Fibroblast of skin of right quadriceps (primary cell): Measurements from ENCODE around the gene TNNI3.

Experiments used
- DNase-seq: peaks from one replicate; pipeline ENCODE4 v3.0.0-alpha.2; 2013

The TNNI3 gene

DNA sequence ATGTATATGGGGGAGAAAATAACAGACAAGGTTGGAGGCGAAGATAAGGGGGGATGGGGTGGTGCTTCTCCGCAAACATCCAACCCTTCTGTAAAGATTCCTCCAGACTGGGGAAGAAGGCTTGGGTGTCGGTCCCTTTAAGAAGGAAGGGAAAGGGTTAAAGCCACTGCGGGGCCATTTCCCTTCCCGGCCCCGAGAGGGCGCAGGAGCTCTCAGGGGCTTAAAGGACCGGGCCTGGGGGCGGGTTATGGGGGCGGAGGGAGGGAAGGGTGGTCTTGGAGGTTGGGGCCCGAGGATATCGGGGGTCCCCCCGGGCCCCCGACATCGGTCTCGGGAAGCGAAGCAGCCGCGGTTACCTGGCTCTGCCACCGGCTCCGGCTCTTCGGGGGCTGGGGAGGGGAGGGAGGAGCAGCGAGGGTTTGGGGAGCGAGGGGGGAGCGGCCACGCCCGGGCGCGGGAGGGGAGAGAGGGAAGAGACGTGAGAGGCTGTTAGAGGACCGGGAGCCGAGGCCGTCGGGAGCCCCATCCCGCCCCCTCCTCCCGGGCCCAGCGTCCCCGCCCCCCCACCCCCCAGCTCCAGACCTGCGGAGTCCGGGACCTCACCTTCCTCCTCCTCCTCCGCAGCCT lies 11.3 kb downstream of the TNNI3 start:
- peak; percentile 15 for DNase-seq

DNA sequence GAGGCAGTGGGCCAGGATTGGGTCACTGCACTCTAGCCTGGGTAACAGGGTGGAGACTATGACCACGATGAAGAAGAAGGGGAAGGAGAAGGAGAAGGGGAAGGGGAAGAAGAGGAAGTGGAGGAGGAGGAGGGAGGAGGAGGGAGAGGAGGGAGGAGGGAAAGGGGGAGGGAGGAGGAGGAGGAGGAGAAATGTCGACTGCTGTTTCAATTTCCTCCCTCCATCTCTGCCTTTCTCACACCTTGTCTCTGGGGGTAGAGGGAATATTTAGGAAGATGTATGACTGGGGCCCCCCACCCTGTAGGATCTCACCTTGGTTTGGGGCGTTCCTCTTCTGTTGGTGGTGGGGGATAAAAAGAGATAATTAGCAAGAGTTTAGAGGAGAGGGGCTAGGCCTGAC lies 12.3 kb downstream of the TNNI3 start:
- DNase-seq, result no peak

DNA sequence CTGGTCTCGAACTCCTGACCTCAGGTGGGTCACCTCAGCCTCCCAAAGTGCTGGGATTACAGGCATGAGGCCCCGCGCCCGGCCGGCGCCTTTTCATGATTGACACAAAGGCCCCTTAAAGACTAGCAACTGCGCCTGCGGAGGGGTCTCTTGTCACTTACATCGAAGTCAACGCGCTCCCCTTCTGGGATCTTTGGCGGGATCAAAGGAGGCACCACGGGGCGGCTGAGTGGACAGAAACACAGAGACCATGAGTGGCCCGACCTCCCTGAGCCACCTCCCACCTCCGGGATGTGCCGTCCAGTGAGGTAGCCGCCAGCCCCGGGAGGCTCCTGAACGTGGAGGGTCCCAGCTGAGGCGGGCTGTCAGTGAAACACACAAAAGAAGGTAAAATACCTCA lies 15.8 kb downstream of the TNNI3 start:
- no peak for DNase-seq

DNA sequence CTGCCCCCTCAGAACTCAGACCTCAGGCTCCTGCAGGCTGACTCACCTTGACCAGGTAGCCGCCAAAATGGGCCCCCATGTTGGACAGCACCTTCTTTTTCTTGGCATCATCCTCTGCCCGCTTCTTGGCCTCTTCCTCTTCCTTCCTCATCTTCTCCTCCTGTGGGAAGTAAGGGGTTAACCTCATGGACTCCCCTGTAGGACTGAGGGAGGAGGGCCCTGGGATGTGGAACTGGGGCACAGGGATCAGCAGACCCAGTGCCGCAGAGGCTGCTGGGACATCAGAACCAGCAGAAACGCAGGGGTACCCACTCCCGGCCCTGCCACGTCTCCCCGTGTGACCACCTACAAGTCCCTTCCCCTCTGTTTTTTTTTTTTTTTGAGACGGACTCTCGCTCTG lies 19.6 kb downstream of the TNNI3 start:
- DNase-seq, result no peak

DNA sequence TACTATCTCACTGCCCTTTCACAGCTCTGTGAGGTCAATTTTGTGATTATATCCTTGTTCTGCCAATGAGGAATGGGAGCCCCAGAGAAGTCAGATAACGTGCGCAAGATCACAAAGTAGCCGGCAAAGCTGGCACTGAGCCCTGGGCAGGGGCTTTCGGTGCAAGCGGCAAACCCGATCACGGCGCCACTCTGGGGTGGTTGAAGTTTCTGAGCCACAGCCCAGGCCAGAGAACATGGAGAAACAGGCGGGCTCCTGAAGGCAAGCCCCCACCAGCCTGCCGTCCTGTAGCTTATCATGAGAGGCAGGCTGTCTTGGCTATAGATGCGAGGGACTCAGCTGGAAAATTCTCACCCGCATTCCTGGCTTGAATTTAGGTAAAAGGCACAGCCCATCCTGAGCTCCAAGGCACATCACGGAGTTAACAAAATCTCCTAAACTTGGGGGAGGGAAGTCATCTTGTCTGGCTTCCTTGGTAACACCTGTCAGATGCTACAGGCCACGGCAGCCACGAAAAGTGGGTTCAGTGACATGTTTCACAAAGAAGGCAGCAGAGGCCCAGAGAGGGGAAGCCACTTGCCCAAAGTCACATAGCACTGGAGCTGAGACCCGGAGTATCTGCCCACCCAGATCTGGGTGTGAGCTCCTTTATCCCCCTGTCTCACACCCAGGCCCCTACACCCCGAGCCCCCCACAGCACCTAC lies 21.0 kb downstream of the TNNI3 start:
- DNase-seq, result no peak

DNA sequence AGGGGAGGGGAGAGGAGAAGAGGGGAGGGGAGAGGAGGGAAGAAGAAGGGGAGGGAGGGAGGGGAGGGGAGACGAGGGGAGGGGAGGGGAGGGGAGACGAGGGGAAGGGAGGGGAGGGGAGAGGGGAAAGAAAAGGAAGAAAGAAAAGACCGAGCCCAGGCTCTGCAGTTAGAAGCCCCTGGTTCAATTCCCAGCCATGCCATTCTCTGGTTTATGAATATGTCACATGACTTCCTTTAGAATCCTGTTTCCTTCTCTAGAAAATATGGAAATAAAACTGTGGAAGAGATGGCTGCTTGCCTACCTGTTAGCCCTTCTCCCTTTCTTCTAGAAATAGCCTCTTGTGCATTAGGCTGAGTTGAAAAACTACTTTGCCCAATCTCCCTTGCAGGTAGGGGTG lies 22.8 kb downstream of the TNNI3 start:
- no peak for DNase-seq

DNA sequence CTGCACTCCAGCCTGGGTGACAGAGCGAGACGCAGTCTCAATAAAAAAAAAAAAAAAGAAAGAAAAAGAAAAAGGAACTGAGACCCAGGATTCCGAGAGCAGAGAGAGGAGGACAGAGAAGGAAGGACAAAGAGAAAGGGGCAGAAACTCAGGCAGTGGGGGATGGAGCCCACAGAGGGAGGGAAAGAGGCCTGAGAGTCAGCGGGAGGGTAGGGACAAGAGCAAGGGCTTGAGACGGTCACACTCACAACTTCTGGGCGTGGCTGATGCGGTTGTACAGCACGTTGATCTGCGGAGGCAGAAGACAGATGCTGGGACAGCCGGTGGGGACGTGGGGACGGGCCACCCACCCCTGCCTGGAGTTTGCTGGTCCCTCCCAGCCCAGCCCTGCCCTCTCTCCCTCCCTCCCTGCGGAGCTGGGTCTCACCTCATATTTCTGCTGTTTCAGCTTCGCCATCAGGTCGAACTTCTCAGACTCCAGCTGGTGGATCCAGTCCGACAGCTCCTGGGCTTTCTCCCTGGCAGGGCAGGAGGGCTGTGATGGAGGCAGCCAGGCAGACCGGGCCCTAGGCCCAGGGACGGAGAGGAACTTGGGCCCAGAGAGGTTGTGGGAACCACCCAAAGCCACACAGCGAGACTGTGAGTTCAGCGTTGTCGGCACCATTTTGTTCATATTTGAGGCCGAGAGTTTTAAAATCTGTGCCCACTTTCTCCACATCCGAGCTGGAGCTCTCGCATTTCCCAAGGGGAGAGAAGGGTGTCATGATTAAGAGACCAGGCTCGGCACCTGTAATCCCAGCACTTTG lies 23.7 kb downstream of the TNNI3 start:
- DNase-seq, result no peak

DNA sequence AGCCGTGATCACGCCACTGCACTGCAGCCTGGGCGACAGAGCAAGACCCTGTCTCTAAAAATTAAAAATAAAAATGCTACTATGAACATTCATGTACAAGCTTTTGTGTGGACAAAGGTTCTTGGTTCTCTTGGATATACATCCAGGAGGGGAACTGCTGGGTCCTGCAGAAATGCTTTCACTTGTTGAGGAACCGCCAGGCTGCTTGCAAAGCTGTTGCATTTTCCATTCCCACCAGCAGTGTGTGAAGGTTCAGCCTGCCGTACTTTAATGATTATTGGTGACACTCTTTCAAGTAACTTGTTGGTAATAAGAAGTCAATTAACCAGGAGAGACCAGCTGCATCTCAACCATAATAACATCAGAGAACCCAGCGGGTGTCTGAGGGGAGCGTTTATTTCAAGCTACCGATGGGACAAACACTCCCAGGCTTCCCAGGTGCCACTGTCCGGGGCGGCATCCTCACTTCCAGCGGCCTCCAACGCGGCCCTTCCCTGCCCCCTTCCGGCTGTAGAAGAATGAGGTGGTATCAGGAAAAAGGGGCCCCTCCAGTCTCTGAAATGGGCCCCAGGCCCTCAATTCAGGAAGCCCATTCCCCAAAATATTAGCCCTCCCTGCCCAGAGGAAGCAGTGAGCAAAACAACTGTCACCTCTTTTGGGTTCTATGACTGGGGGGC lies 24.9 kb downstream of the TNNI3 start:
- no peak for DNase-seq

DNA sequence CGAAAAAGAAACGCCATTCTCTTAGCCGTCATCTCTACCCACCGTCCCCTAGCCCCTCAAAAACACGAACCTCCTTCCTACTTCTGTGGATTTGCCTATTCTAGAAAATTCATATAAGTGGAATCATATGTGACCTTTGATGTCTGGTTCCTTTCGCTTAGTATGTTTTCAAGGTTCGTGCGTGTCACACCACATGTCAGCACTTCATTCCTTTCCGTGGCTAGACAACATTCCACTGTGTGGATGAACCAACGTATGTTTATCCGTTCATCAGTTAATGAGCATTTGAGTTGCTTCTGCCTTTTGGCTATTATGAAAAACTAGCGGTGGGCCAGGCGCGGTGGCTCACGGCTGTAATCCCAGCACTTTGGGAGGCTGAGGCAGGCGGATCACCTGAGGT lies 26.1 kb downstream of the TNNI3 start:
- DNase-seq, result peak; percentile 76

DNA sequence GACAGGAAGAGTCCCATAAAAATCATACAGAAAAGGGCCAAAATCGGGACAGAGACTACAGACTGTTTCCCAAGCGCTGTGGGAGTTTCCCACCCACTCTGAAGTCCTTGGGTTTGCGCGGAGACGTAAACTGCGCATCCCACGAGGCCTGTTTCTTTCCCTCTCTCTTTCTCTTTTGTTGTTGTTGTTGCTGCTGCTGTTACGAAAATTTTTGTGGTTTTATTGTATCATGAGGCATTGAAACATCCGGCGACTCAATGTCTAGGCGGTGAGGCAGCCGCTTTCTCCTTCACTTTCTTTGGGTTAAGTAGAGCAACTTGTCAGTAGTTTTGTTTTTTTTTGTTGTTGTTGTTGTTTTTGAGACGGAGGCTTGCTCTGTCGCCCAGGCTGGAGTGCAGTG lies 38.5 kb downstream of the TNNI3 start:
- no peak for DNase-seq

DNA sequence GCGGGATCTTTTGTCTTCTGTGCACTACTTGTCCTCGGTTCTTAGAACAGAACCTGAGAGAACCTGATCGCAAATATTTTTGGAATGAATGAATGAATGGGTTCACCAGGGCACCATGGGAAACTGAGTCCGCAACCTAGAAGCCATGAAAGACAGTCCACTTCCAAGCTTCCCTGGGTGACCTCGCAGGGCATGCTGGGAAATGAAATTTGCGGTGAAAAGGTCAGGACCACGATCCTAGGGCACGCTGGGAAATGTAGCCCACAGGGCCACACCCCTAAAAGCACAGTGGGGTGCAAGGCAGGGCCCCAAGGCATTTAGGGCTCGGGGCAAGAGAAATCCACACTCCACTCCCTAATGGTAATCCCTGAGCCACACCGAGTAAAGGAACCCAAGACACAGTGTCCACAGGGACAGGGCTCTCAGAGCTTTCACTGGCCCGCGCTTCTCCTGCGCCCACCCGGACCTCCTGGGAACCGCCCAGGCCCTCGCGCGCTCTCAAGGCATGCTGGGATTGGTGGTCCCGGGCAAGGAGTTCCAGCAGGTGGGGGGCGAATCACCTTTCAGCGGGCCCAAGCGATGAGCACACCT lies 39.0 kb downstream of the TNNI3 start:
- DNase-seq, result peak; percentile 30

DNA sequence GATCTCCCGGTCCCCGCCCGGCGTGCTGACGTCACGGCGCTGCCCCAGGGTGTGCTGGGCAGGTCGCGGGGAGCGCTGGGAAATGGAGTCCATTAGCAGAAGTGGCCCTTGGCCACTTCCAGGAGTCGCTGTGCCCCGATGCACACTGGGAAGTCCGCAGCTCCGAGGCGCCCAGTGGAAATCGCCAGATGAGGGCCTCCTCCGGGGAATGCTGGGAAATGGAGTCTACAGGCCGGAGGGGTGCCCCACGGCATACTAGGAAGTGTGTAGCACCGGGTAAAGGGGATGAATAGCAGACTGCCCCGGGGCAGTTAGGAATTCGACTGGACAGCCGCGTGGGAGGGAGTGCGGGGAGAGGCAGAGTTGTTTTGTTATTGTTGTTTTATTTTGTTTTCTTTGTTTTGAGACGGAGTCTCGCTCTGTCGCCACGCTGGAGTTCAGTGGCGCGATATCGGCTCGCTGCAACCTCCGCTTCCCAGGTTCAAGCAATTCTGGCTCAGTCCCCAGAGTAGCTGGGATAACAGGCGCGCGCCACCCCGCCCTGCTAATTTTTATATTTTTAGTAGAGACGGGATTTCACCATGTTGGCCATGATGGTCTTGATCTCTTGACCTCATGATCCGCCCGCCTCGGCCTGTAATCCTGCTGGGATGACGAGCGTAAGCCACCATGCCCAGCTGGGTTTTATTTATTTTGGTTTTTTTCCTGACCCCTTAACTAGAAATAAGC lies 39.7 kb downstream of the TNNI3 start:
- peak; percentile 99 for DNase-seq

DNA sequence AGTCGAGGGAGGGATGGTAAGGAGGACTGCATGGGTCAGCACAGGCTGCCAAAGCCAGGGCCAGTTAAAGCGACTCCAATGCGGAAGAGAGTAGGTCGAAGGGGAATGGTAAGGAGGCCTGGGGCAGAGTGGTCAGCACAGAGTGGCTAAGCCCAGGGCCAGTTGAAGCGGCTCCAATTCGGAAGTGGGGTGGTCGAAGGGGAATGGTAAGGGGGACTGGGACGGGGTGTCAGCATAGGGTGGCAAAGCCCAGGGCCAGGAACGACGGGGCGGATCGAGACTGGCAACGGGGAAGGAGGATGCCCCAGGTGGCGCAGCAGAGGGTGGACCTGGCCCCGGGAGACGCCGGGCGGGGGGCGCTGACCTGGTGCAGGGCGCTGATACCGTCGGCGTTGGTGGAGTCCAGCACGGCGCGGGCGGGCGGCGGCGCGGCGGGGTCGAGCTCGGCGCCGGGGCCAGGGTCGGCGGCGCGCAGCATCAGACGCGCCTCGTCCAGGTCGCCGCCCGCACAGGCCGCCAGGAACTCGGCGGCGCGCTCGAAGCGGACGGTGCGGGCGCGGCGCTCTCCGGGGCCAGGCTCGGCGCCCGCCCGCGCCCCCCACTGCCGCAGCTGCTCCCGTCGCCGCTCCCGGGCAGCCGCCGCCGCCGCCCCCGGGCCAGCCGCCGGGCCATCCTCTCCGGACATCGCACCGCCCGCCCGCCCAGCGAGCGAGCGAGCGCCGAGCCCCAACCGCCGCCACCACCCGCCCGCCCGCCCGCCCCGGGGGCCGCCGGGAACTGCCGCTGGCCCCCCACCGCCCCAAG lies 40.5 kb downstream of the TNNI3 start, which contains the start of gene PPP1R12C:
PPP1R12C (minus strand) TSS at position 779 of the 804 bp plus-strand sequence; CDS start at position 685, 94 bp downstream.
- DNase-seq, result no peak

DNA sequence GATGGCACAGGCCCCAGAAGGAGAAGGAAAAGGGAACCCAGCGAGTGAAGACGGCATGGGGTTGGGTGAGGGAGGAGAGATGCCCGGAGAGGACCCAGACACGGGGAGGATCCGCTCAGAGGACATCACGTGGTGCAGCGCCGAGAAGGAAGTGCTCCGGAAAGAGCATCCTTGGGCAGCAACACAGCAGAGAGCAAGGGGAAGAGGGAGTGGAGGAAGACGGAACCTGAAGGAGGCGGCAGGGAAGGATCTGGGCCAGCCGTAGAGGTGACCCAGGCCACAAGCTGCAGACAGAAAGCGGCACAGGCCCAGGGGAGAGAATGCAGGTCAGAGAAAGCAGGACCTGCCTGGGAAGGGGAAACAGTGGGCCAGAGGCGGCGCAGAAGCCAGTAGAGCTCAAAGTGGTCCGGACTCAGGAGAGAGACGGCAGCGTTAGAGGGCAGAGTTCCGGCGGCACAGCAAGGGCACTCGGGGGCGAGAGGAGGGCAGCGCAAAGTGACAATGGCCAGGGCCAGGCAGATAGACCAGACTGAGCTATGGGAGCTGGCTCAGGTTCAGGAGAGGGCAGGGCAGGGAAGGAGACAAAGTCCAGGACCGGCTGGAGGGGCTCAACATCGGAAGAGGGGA lies 41.2 kb downstream of the TNNI3 start:
- peak; percentile 50 for DNase-seq

DNA sequence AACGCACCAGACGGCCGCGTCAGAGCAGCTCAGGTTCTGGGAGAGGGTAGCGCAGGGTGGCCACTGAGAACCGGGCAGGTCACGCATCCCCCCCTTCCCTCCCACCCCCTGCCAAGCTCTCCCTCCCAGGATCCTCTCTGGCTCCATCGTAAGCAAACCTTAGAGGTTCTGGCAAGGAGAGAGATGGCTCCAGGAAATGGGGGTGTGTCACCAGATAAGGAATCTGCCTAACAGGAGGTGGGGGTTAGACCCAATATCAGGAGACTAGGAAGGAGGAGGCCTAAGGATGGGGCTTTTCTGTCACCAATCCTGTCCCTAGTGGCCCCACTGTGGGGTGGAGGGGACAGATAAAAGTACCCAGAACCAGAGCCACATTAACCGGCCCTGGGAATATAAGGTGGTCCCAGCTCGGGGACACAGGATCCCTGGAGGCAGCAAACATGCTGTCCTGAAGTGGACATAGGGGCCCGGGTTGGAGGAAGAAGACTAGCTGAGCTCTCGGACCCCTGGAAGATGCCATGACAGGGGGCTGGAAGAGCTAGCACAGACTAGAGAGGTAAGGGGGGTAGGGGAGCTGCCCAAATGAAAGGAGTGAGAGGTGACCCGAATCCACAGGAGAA lies 42.0 kb downstream of the TNNI3 start:
- DNase-seq, result peak; percentile 21

DNA sequence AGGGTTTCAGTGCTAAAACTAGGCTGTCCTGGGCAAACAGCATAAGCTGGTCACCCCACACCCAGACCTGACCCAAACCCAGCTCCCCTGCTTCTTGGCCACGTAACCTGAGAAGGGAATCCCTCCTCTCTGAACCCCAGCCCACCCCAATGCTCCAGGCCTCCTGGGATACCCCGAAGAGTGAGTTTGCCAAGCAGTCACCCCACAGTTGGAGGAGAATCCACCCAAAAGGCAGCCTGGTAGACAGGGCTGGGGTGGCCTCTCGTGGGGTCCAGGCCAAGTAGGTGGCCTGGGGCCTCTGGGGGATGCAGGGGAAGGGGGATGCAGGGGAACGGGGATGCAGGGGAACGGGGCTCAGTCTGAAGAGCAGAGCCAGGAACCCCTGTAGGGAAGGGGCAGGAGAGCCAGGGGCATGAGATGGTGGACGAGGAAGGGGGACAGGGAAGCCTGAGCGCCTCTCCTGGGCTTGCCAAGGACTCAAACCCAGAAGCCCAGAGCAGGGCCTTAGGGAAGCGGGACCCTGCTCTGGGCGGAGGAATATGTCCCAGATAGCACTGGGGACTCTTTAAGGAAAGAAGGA lies 42.9 kb downstream of the TNNI3 start:
- no peak for DNase-seq

DNA sequence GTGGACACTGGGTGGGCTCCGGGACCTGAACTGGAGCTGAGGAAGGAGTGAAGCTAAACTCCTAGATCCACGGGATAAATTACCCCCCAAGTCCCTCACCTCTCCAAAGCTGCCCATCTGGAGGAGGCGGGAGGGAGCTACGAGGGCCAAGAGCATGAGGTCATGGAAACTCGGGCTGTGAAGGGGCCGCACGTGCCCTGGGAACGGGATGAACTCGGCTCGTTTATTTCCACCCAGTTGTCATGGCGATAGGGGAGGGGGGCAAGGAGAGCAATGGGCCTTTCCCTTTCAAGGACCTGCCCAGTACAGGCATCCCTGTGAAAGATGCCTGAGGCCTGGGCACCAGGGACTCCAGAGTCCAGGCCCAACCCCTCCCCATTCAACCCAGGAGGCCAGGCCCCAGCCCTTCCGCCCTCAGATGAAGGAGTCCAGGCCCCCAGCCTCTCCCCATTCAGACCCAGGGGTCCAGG lies 43.9 kb downstream of the TNNI3 start:
- DNase-seq, result peak; percentile 80

DNA sequence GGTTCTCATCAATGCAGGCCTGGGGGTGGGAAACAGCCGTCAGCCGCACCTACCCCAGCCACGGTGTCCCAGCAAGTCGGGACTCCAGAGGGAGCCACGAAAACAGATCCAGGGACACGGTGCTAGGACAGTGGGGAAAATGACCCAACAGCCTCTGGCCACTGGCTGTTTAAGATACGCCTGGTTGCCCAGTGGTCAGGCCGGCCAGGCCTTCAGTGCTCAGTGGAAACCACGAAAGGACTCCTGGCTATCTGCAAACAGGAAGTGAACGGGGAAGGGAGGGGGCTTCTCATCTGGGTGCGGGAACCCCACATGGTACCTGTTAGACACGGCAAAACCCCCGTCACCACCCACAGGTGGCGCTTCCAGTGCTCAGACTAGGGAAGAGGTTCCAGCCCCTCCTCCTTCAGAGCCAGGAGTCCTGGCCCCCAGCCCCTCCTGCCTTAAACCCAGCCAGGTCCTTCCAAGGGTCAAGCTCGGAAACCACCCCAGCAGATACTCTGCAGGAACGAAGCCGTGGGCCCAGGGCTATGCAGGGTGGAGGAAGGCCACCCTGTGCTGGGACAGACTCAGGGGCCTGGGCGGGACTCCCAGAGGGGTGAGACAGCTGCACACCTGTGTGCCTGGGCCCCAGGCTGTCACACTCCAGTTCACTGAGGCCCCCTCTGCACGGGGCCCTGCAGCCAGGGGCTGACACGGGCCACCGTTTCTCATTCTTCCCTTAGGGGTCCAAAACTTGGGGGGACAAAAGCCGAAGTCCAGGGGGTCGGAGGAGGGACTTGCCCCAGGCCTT lies 44.6 kb downstream of the TNNI3 start:
- DNase-seq, result no peak

DNA sequence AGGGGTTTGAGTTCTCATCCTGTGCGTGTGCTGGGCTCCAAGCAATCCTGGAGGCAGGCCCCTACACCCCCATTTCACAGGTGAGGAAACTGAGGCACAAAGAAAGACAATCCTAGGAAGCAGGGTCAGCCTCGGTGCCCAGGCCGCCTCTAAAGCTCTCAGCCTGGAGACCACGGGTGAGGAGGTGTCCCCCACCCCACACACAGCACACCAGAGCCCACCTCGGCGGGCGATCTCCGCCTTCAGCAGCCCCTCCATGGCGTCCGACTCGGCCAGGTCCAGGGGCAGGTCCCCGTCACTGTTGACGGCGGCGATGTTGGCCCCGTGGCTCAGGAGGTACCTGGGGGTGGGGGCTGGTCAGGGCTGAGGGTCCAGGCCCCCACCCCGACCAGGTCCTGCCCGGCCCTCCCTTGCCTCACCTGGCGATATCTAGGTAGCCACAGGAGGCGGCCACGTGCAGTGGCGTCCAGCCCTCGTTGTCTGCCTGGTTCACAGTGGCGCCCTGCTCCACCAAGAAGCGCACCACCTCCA lies 45.2 kb downstream of the TNNI3 start:
- no peak for DNase-seq
